Left renal pelvis (tissue), 4 donors: ENCODE results near the gene DNMBP. TPM values are rescaled to one million over a fixed set of nuclear protein-coding genes. Genes with fewer than 3 reads are reported as not detected.
"Not testable (repeated sequence)": the region's sequence is repeated elsewhere in the genome, so short reads cannot be mapped to it uniquely, and the experiment has no call there.

Experiments used
- DNase-seq, 4 donors: peaks; one replicate each; pipeline ENCODE4 v3.0.0-alpha.2; 2013; ENCODE audit warnings: low read depth in 4 of 4, low spot score in 3 of 4
- polyA plus RNA-seq, 4 donors: library from polyadenylated mRNA; unstranded; fragments of 120-200 nt; gene quantifications; one replicate each; pipeline ENCODE4 v1.2.1, GENCODE V29; 2013; ENCODE audit not compliant: insufficient read length in 4 of 4

Gene DNMBP
- polyA plus RNA-seq, 4 donors: 22.0 to 38.7 (median 36.9) TPM

GRCh38 chr10:100020886-100021253 is 11.1 kb upstream of the DNMBP start:
- DNase-seq: no peak

DNA sequence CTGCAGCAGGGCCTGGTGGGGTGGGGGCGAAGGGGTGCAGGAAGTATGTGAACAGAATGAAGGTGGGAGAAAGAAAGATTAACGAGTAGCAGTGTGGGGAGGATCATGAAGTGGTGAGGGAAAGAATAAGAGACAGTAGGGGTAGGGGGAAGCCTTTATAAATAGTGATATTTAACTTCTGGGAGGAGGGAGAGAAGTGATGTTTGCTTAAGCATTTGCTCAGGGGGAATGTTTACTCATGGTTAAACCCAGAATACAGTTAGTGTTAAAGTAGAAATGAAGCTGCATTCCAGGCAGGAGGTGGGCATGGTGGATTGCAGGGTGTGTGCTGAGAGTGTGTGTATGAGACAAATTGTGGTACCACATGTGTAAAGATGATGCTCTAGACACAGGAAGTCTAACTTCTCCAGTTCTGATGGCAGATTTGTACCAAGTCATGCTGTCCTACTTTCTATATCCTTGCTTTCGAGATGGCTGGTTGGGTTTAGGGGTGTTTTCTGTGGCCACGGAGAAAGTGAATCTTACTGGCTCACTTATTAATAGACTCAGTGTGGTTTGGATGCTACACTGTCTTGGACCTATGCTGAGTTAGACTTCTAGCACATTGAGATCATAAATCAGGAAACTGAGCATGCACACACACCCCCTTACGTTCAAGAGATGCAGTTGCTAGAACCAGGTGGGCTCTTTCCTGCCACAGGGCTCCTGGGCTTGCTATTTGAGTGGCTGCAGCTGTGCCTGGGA is 10.6 kb upstream of the DNMBP start:
- DNase-seq: no peak

DNA sequence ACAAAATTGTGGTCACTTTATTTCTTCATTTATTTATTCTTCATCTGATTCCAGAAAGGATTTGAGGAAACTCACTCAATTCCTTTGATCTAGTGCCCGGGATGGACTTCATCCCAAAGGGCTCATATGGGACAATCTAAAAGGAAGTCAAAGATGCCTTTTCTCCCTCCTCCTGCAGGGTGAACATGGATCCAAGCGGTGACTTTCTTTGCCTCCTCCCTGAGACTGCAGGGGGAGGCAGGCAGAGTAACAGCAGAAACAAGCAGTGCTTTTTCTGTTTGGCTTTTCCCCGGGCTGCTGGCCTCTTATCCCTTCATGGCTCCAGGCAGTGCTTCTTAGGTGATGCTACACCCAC is 10.0 kb upstream of the DNMBP start:
- no peak for DNase-seq

GRCh38 chr10:100014071-100014762 is 4.5 kb upstream of the DNMBP start:
- no peak for DNase-seq

DNA sequence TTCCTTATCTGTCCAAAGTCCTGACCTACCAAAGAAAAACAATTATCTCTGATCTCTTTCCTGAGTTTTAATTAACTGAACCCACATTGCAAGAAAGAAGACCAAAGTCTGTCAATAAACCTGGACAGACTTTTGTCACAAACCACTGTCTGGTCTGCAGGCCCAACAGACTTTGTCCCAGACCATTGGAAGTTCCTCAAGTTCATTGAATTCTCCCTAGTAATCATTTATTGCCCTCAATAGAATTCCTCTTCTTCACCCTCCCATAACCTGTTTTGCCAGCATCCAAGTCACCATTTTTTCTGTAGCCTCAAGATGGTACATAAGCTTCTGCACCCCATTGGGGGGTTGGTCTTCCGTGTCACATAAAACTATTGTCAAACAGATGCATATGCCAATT is 3.9 kb upstream of the DNMBP start:
- no peak for DNase-seq

DNA sequence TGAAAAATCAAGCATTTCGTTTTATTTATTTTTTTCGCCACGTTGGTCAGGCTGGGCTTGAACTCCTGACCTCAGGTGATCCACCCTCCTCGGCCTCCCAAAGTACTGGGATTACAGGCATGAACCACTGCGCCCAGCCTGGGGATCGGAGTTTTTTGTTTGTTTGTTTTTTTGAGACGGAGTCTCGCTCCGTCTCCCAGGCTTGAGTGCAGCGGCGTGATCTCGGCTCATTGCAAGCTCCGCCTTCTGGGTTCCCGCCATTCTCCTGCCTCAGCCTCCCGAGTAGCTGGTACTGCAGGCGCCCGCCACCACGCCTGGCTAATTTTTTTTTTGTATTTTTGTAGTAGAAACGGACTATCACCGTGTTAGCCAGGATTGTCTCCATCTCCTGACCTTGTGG is 2.2 kb upstream of the DNMBP start:
- DNase-seq: not testable (repeated sequence)

DNA sequence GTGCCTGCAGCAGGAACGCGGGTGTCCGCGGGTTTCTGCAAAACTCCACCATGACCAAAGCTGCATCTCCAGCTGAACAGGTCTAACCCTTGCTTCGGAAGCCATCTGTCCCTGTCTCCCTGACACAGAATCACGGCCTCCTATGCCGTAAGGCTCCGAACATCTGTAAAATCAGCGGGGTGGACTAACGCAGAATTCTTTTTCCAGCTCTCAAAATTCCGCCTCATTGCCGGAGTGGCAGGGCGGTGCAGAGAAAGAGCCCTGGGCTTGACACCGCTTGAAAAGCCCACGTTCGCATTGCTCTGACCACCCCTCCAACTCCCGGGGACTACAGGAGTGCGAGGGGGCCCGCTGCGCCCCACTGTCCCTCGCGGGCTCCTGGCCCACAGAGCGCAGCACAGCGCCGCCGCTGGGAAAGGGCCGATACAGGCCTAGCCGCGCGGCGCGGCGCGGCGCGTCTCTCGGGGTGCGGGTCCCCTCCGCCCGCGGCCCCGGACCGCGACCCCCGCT is 409 bp downstream of the DNMBP start:
- DNase-seq: peak in 1 of 4 donors; percentile 50

- no peak for DNase-seq
Observed at GRCh38 chr10:100008708-100009282, 952 bp downstream of the DNMBP start.

- no peak for DNase-seq
Observed at GRCh38 chr10:100008142-100008522, 1.6 kb downstream of the DNMBP start.

DNA sequence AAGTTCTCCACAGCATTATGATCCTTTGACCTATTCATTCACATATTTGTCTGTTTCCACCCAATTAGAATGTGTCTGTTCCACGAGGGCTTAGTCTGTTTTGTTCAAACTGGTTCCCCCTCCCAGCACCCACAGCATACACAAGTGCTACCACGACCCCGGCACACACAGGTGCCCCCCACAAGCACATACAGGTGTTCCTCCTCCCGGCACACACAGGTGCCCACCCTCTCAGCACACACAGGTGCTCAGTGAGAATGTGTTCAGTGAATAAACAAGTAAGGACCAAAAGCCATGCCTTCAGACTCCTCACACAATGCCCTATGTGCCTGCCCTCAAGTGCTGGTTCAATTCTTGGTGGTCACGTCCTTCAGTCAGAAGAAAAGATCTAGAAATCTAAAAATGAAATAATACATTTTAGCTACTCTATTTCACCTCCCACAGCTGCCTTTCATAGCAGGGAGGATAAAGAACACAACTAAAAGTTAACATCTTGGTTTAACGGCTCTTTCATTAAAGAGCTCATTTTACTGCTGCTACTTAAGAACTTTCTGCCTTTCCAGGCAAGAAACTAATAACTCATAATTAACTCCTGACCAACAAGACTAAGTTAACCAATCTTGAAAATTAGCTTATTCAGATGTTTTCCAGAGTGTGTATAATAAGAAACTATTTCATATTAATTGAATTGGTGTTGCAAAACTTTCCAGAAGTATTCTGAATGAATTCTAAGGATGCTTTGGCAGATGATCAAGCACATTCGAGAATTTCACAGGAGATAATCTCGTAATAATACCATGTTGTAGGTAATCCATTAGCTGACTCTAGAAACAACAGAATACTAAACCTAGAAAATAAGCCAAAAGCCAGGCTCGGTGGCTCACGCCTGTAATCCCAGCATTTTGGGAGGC is 2.3 kb downstream of the DNMBP start:
- no peak for DNase-seq

- no peak for DNase-seq
Observed at GRCh38 chr10:100006243-100006886, 3.4 kb downstream of the DNMBP start.

- DNase-seq: no peak
Observed at GRCh38 chr10:100004805-100005510, 4.8 kb downstream of the DNMBP start.

DNA sequence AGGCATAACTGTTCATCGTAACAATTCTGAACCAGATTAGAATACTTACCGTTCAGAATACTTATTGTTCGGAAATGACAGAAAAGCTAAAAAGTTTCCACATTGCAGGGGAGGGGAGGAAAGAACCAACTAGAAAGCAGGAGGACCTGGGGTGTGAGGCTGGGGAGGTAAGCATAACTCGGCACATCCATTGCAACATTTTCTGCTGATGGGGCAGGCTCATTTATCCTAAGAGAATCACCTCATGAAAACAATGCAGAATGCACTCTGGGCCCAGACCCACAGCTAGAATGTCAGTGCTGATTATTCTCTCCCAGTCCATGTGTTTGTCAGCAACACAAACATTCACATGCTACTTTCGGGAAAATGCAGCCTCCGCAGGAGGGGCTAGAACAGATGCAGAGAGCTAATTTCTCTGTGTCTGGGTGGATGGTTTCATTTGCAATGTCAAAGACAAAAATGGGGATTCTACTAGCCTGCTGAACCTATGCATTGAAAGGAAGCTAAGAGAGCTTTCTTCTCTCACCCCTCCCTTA is 9.6 kb downstream of the DNMBP start:
- no peak for DNase-seq

DNA sequence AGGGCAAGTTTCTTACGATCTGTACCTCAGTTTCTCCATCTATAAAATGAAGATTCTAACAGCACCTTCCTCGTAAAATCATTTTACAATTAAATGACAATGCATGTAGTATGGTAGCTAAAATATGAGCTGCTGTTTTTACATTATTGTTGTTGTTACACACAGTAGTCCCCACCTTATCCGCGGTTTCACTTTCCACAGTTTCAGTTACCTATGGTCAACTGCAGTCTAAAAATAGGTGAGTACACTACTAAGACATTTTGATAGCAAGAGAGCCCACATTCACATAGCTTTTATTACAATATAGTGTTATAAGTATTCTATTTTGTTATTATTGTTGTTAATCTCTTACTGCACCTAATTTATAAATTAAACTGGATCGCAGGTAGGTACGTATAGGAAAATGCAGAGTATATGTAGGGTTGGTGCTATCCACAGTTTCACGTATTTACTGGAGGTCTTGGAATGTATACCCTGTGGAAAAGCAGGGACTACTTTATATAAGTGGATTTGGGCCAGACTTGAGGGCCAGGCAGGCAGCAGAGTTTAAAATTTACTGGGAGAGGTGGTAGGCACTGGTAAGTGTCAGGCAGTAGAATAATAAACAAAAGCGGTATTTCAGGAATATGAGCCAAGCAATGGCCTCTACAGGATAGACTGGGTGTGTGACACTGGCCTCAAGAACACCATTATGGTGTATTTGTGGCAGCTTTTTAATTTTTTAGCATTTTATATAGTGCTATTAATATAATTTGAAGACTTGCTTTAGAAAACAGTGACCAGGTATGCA is 10.2 kb downstream of the DNMBP start:
- no peak for DNase-seq

GRCh38 chr10:99998889-99999288 is 10.9 kb downstream of the DNMBP start:
- no peak for DNase-seq

- DNase-seq: no peak
Observed at GRCh38 chr10:99996671-99997648, 12.8 kb downstream of the DNMBP start.

DNA sequence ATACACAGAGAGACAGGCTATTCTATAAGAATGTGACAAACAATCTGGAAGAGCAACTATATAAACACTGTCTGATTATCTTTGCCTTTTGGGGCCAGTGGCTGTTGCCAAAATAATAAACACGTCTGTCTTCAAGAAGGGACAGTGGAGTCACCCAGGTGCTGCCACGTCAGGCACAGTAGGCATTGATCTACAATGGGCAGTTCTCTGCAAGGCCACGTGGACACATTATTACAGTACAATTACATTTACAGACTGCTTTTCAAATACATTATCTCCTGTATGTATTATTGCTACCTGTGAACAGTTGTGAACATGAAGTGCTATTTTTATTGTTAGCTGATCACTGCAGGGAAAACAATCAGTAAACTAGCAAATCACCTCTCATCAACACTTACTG is 14.0 kb downstream of the DNMBP start:
- no peak for DNase-seq

DNA sequence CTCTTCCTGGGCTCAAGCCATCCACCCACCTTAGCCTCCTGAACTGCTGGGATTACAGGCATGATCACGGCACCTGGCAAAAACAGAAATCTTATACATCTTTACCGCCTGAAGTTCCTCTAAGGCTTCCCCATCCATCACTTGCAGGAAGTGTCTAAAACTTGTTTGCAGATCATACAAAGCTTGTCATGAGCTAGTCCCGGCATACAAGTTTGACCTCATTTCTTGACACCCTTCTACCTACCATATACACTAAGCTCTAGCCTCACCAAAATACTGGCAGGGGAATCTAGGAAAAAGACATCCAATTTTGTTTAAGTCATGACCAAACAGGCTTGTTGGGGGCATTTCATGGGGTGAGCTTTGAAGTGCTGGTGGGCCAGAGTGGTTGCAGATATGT is 14.5 kb downstream of the DNMBP start:
- DNase-seq: no peak
